H9 (cell line): ENCODE results near the gene CDH16. TPM values are rescaled to one million over a fixed set of nuclear protein-coding genes. Genes with fewer than 3 reads are reported as not detected.

Experiments used
- DNase-seq: peaks from one replicate; pipeline ENCODE4 v3.0.0-alpha.2; 2017
- H2AFZ ChIP-seq: one replicate; pipeline ENCODE4 v1.6.1; 2013; ENCODE audit warnings: mild to moderate bottlenecking, low read length, control low read depth, moderate library complexity
- H2AK5ac ChIP-seq: 2 replicates; pipeline ENCODE4 v1.6.1; 2013; ENCODE audit warnings: low read length, control low read depth, mixed read lengths; ENCODE audit not compliant: insufficient read length
- H2BK120ac ChIP-seq: one replicate; pipeline ENCODE4 v1.6.1; 2013; ENCODE audit warnings: low read depth, mild to moderate bottlenecking, low read length, control low read depth, inconsistent platforms; ENCODE audit not compliant: poor library complexity, severe bottlenecking
- H2BK12ac ChIP-seq: 2 replicates; pipeline ENCODE4 v1.6.1; 2013; ENCODE audit warnings: low read length, control low read depth, mixed read lengths, low read depth; ENCODE audit not compliant: insufficient read length
- H2BK15ac ChIP-seq: 2 replicates; pipeline ENCODE4 v1.6.1; 2013; ENCODE audit warnings: low read depth, low read length, control low read depth
- H2BK20ac ChIP-seq: one replicate; pipeline ENCODE4 v1.6.1; 2013; ENCODE audit warnings: low read depth, mild to moderate bottlenecking, low read length, control low read depth, inconsistent platforms; ENCODE audit not compliant: poor library complexity, severe bottlenecking
- H2BK5ac ChIP-seq: 2 replicates; pipeline ENCODE4 v1.6.1; 2013; ENCODE audit warnings: low read length, control low read depth, mixed read lengths; ENCODE audit not compliant: insufficient read length
- H3K14ac ChIP-seq: 2 replicates; pipeline ENCODE4 v1.6.1; 2013; ENCODE audit warnings: low read length, control low read depth; ENCODE audit not compliant: insufficient read depth
- H3K18ac ChIP-seq: 2 replicates; pipeline ENCODE4 v1.6.1; 2013; ENCODE audit warnings: low read depth, mild to moderate bottlenecking, mixed read lengths, low read length, control low read depth; ENCODE audit not compliant: insufficient read length
- H3K23ac ChIP-seq: 2 replicates; pipeline ENCODE4 v1.6.1; 2013; ENCODE audit warnings: low read length, control low read depth, mixed read lengths, low read depth; ENCODE audit not compliant: insufficient read length
- H3K23me2 ChIP-seq: 2 replicates; pipeline ENCODE4 v1.6.1; 2013; ENCODE audit warnings: low read depth, mild to moderate bottlenecking, mixed read lengths, low read length, control low read depth; ENCODE audit not compliant: insufficient read length, poor library complexity, severe bottlenecking
- H3K27ac ChIP-seq: 2 replicates; pipeline ENCODE4 v1.5.1; 2013; ENCODE audit warnings: low read length, control low read depth, mixed read lengths, low read depth; ENCODE audit not compliant: insufficient read length
- H3K27me3 ChIP-seq: 2 replicates; pipeline ENCODE4 v1.6.1; 2013; ENCODE audit warnings: low read length, control low read depth, inconsistent platforms; ENCODE audit not compliant: insufficient read depth
- H3K4ac ChIP-seq: 2 replicates; pipeline ENCODE4 v1.6.1; 2013; ENCODE audit warnings: low read depth, mild to moderate bottlenecking, control low read depth, inconsistent platforms, low read length, moderate library complexity
- H3K4me1 ChIP-seq: 2 replicates; pipeline ENCODE4 v1.6.1; 2013; ENCODE audit warnings: low read length, control low read depth, inconsistent platforms; ENCODE audit not compliant: insufficient read depth
- H3K4me2 ChIP-seq: 2 replicates; pipeline ENCODE4 v1.6.1; 2013; ENCODE audit warnings: low read length, control low read depth, mixed read lengths; ENCODE audit not compliant: insufficient read length, insufficient read depth
- H3K56ac ChIP-seq: 2 replicates; pipeline ENCODE4 v1.6.1; 2013; ENCODE audit warnings: low read depth, mild to moderate bottlenecking, mixed read lengths, low read length, control low read depth; ENCODE audit not compliant: insufficient read length
- H3K79me1 ChIP-seq: 2 replicates; pipeline ENCODE4 v1.6.1; 2013; ENCODE audit warnings: low read depth, mild to moderate bottlenecking, moderate library complexity, low read length, control low read depth, inconsistent platforms; ENCODE audit not compliant: insufficient read depth, poor library complexity, severe bottlenecking
- H3K79me2 ChIP-seq: 2 replicates; pipeline ENCODE4 v1.6.1; 2013; ENCODE audit warnings: low read length, control low read depth, inconsistent platforms; ENCODE audit not compliant: insufficient read depth
- H3K9ac ChIP-seq: 2 replicates; pipeline ENCODE4 v1.6.1; 2013; ENCODE audit warnings: low read length, control low read depth, mixed read lengths; ENCODE audit not compliant: insufficient read length; ENCODE audit errors: extremely low read depth
- H3K9me3 ChIP-seq: one replicate; pipeline ENCODE4 v1.6.1; 2013; ENCODE audit warnings: low read depth, low read length, inconsistent platforms; ENCODE audit not compliant: control insufficient read depth
- H3T11ph ChIP-seq: one replicate; pipeline ENCODE4 v1.6.1; 2013; ENCODE audit warnings: mild to moderate bottlenecking, low read length, control low read depth, inconsistent platforms
- H4K20me1 ChIP-seq: one replicate; pipeline ENCODE4 v1.6.1; 2013; ENCODE audit not compliant: control insufficient read depth, insufficient read length, insufficient read depth
- H4K5ac ChIP-seq: 2 replicates; pipeline ENCODE4 v1.6.1; 2013; ENCODE audit warnings: low read depth, mild to moderate bottlenecking, mixed read lengths, low read length, control low read depth; ENCODE audit not compliant: insufficient read length
- H4K8ac ChIP-seq: replicated peaks from 2 replicates; pipeline ENCODE4 v1.6.1; 2013; ENCODE audit warnings: low read length, control low read depth, mixed read lengths, low read depth; ENCODE audit not compliant: insufficient read length
- H4K91ac ChIP-seq: 2 replicates; pipeline ENCODE4 v1.6.1; 2013; ENCODE audit warnings: low read depth, mild to moderate bottlenecking, moderate library complexity, mixed read lengths, low read length, control low read depth; ENCODE audit not compliant: insufficient read length
- H3K27ac Mint-ChIP-seq, 3 experiments: 2 replicates in 2 of 3; 3 replicates in 1 of 3; pipeline ENCODE4 v1.8.0; 2020 to 2021; ENCODE audit warnings: mixed read lengths in 3 of 3, mild to moderate bottlenecking in 1 of 3, moderate library complexity in 1 of 3
- H3K27me3 Mint-ChIP-seq: 2 replicates; pipeline ENCODE4 v1.8.0; 2021; ENCODE audit warnings: low read depth, mild to moderate bottlenecking, moderate library complexity, mixed read lengths
- H3K36me3 Mint-ChIP-seq, 3 experiments: 2 replicates in 2 of 3; 3 replicates in 1 of 3; pipeline ENCODE4 v1.8.0; 2020 to 2021; ENCODE audit warnings: low read depth in 3 of 3, mixed read lengths in 3 of 3; ENCODE audit not compliant: insufficient read depth in 1 of 3
- H3K4me1 Mint-ChIP-seq, 2 experiments: 2 replicates each; pipeline ENCODE4 v1.8.0; 2020; ENCODE audit warnings: mixed read lengths in 2 of 2
- H3K4me3 Mint-ChIP-seq, 2 experiments: 2 replicates in 1 of 2; 3 replicates in 1 of 2; pipeline ENCODE4 v1.8.0; 2020 to 2021; ENCODE audit warnings: mild to moderate bottlenecking in 2 of 2, mixed read lengths in 2 of 2, moderate library complexity in 1 of 2
- H3K9me3 Mint-ChIP-seq, 2 experiments: 2 replicates in 1 of 2; 3 replicates in 1 of 2; pipeline ENCODE4 v1.8.0; 2020; ENCODE audit warnings: mild to moderate bottlenecking in 2 of 2, mixed read lengths in 2 of 2, moderate library complexity in 1 of 2
- CTCF ChIP-seq: fragments of 200-600 bp; sonication (generic); conservative IDR thresholded peaks from 3 replicates; pipeline ENCODE4 v1.8.0; 2021; ENCODE audit warnings: antibody characterized with exemption, mild to moderate bottlenecking
- WGBS: extraction: QIAGEN DNeasy Blood & Tissue Kit; methylation state at CpG from one replicate; pipeline ENCODE4 v1.1.7; 2013; ENCODE audit warnings: missing lambda C conversion rate, low lambda C conversion rate, mixed read lengths; ENCODE audit not compliant: insufficient read length; ENCODE audit errors: extremely low coverage; 5-methylcytosine and 5-hydroxymethylcytosine counted together
- total RNA-seq: library from RNA; stranded (reverse); gene quantifications from 2 replicates; pipeline ENCODE4 v1.2.1, GENCODE V29; 2021

The CDH16 gene
- total RNA-seq, 1 experiment from 2014 or later: not detected

DNA sequence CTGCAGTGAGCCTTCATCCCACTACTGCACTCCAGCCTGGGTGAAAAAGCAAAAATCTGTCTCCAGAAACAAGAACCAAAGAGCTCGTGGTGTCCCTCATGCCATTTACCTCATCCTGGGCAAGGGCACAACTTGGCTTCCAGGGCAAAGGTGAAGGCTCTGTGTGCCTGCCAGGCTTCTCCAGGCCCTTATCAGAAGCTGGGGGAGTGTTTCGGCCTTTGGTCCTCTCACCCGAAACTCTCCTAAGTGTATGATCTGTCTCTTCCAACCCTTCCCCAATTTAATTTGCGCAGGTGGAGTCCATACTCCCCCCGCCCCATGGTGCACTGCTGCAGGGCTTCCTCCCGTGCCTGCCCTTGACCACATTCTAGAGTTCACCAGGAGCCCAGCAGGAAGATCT lies 17.8 kb upstream of the CDH16 start:
- Mint-ChIP-seq H3K9me3 (no peaks in the 10 kb centered on the region), H3K27me3 (no peaks in the 10 kb centered on the region), H3K4me3 (peak overlapping the region; percentile 32 to 58; a peak in 3 of 5 replicates), H3K27ac (no peak overlapping the region), H3K36me3 (peaks cover 9 to 36% (median 18%) of the 10 kb centered on the region in 3 experiments), H3K4me1 (peaks cover 13 to 27% of the 10 kb centered on the region in 2 experiments)
- H2BK12ac ChIP-seq: no peak overlapping the region
- no peak for TF ChIP-seq CTCF
- H4K8ac ChIP-seq: no peak overlapping the region
- H3K27ac ChIP-seq: no peak overlapping the region
- H3T11ph ChIP-seq: no peak overlapping the region
- H2AFZ ChIP-seq: no peak overlapping the region
- no peak overlapping the region for H3K23ac ChIP-seq
- no peak overlapping the region for H2BK5ac ChIP-seq
- no peaks in the 10 kb centered on the region for H3K4me1 ChIP-seq
- H2BK120ac ChIP-seq: no peak overlapping the region
- H2AK5ac ChIP-seq: no peak overlapping the region
- H3K14ac ChIP-seq: no peak overlapping the region
- DNase-seq: no peak
- H3K4ac ChIP-seq: no peak overlapping the region
- no peak overlapping the region for H2BK15ac ChIP-seq
- WGBS: no CpG with 5 or more reads among the region's 6 CpGs
- H3K27me3 ChIP-seq: no peaks in the 10 kb centered on the region
- H3K56ac ChIP-seq: no peak overlapping the region
- H3K79me2 ChIP-seq: no peaks in the 10 kb centered on the region
- no peak overlapping the region for H4K91ac ChIP-seq
- H2BK20ac ChIP-seq: no peak overlapping the region
- no peaks in the 10 kb centered on the region for H3K79me1 ChIP-seq
- no peaks in the 10 kb centered on the region for H3K9me3 ChIP-seq
- H3K18ac ChIP-seq: no peak overlapping the region
- no peak overlapping the region for H3K4me2 ChIP-seq
- no peak overlapping the region for H3K9ac ChIP-seq
- no peaks in the 10 kb centered on the region for H4K20me1 ChIP-seq
- H3K23me2 ChIP-seq: peaks cover 16% of the 10 kb centered on the region
- no peak overlapping the region for H4K5ac ChIP-seq
